Vagina (tissue), 2 donors: ENCODE results near the gene SPON1. TPM values are rescaled to one million over a fixed set of nuclear protein-coding genes. Genes with fewer than 3 reads are reported as not detected.

ENCODE experiments used
- DNase-seq, 2 donors: peaks; one replicate each; pipeline ENCODE4 v3.0.0-alpha.2; 2017; ENCODE audit errors: extremely low spot score in 2 of 2
- H3K27ac ChIP-seq: fragments of 200-600 bp; sonication (generic); one replicate; pipeline ENCODE4 v1.5.1; 2019
- H3K27me3 ChIP-seq: fragments of 200-600 bp; sonication (generic); one replicate; pipeline ENCODE4 v1.5.1; 2019
- H3K36me3 ChIP-seq, 2 donors: fragments of 200-600 bp; sonication (generic); one replicate each; pipeline ENCODE4 v1.5.1; 2017 to 2019
- H3K4me1 ChIP-seq: fragments of 200-600 bp; sonication (generic); one replicate; pipeline ENCODE4 v1.5.1; 2019
- H3K4me3 ChIP-seq, 2 donors: fragments of 200-600 bp; sonication (generic); 1 replicate in 1 of 2; 2 replicates in 1 of 2; pipeline ENCODE4 v1.5.1; 2016 to 2019
- H3K9me3 ChIP-seq: fragments of 200-600 bp; sonication (generic); one replicate; pipeline ENCODE4 v1.5.1; 2019
- POLR2A ChIP-seq, 2 donors: fragments of 450-650 bp; IDR thresholded peaks; one replicate each; pipeline ENCODE4 v1.6.1; 2017; ENCODE audit warnings: antibody characterized with exemption in 2 of 2, mild to moderate bottlenecking in 2 of 2, moderate library complexity in 2 of 2
- POLR2AphosphoS5 ChIP-seq, 2 donors: sonication (generic); formaldehyde crosslinking; IDR thresholded peaks; one replicate each; pipeline ENCODE4 v1.9.0; 2017; ENCODE audit warnings: antibody characterized with exemption in 2 of 2, mild to moderate bottlenecking in 2 of 2, low read depth in 1 of 2; ENCODE audit not compliant: insufficient read depth in 1 of 2
- intact Hi-C: fragments of 100-400 bp; cut with DNase I; formaldehyde crosslinking; loops from one replicate; pipeline ENCODE4 v1.15.1; 2023
- total RNA-seq: library from RNA; depleted of rRNA; stranded (reverse); fragments of >200 nt; gene quantifications from one replicate; pipeline ENCODE4 v1.2.3, GENCODE V29; 2016
- TF ChIP-seq, protein P1 (sequence below), 3 experiments: fragments of 450-650 bp in 2 of 3; fragments of 200-600 bp in 1 of 3; sonication (generic) in 1 of 3; IDR thresholded peaks; one replicate each; pipeline ENCODE4 v1.5.1; 2017 to 2019; ENCODE audit warnings: antibody characterized with exemption in 3 of 3, mild to moderate bottlenecking in 2 of 3, moderate library complexity in 2 of 3

The SPON1 gene
- total RNA-seq, 1 donor from 2014 or later = 31.7 TPM

DNA sequence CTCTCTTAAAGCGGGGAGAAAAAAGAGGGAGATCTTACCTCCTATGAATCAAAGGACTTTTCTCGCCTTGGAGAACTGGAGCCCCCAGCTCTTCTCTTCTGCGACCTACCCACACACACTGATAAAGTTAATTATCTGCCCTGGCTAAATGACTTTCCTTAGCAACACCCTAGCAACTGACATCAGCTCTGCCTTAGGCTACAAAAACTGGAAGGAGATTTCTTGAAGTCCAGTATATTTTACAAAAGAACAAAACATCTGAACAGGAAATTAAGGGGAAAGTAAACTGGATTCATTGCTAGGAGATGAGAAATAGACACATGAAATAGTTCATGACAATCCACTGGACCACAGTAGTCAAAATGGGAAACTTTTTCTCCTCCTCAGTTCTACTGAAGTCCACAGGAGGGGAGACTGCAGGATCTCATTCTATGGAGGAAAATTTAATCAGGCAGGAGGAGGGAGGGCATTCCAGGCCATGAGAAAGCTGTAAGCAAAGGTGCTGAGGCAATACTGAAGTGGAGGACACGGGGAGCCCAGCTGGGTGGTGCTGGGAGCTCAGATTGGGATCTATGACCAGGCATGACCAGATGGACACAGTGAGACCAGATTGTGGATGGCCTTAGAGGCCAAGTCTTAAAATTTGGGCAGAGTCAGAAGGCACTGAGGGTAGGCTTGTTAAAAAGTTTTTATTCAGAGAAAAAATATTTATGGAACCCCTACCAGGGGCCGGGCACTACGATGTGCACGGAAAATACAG, 3.7 kb upstream of the SPON1 start:
- Histone ChIP-seq H3K27me3 (peaks cover 4% of the 10 kb centered on the region), H3K36me3 (no peaks in the 10 kb centered on the region), H3K4me3 (no peak overlapping the region), H3K27ac (no peak overlapping the region), H3K4me1 (peaks cover 16% of the 10 kb centered on the region), H3K9me3 (no peaks in the 10 kb centered on the region)
- TF ChIP-seq POLR2AphosphoS5 (IDR thresholded peaks at IDR 0.05; ENCODE audit: insufficient read depth in 1 of 2, low read depth in 1 of 2) = no peak
- no peak for TF ChIP-seq POLR2A (IDR thresholded peaks at IDR 0.05)
- TF ChIP-seq, protein P1, sequence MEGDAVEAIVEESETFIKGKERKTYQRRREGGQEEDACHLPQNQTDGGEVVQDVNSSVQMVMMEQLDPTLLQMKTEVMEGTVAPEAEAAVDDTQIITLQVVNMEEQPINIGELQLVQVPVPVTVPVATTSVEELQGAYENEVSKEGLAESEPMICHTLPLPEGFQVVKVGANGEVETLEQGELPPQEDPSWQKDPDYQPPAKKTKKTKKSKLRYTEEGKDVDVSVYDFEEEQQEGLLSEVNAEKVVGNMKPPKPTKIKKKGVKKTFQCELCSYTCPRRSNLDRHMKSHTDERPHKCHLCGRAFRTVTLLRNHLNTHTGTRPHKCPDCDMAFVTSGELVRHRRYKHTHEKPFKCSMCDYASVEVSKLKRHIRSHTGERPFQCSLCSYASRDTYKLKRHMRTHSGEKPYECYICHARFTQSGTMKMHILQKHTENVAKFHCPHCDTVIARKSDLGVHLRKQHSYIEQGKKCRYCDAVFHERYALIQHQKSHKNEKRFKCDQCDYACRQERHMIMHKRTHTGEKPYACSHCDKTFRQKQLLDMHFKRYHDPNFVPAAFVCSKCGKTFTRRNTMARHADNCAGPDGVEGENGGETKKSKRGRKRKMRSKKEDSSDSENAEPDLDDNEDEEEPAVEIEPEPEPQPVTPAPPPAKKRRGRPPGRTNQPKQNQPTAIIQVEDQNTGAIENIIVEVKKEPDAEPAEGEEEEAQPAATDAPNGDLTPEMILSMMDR (IDR thresholded peaks at IDR 0.05) = no peak
- peak in 1 of 2 donors; percentile 69 for DNase-seq
- intact Hi-C loops = loop anchor here (10.0 kb wide), 1 partner anchor 186 kb away; no protein-coding TSS in a partner anchor

GRCh38 chr11:13962198-13962561, 343 bp upstream of the SPON1 start:
- H3K27me3 ChIP-seq = peaks cover 4% of the 10 kb centered on the region
- peak overlapping the region; percentile 76 for H3K27ac ChIP-seq
- intact Hi-C loops = no loop called here
- no peaks in the 10 kb centered on the region for H3K9me3 ChIP-seq
- no peak for TF ChIP-seq POLR2AphosphoS5 (IDR thresholded peaks at IDR 0.05; ENCODE audit: insufficient read depth in 1 of 2, low read depth in 1 of 2)
- no peak for TF ChIP-seq POLR2A (IDR thresholded peaks at IDR 0.05)
- TF ChIP-seq, protein P1 (IDR thresholded peaks at IDR 0.05) = no peak
- peaks cover 29% of the 10 kb centered on the region for H3K4me1 ChIP-seq
- peak in 1 of 2 donors; percentile 80 for DNase-seq
- no peaks in the 10 kb centered on the region for H3K36me3 ChIP-seq
- peak overlapping the region; percentile 52 to 57 for H3K4me3 ChIP-seq

DNA sequence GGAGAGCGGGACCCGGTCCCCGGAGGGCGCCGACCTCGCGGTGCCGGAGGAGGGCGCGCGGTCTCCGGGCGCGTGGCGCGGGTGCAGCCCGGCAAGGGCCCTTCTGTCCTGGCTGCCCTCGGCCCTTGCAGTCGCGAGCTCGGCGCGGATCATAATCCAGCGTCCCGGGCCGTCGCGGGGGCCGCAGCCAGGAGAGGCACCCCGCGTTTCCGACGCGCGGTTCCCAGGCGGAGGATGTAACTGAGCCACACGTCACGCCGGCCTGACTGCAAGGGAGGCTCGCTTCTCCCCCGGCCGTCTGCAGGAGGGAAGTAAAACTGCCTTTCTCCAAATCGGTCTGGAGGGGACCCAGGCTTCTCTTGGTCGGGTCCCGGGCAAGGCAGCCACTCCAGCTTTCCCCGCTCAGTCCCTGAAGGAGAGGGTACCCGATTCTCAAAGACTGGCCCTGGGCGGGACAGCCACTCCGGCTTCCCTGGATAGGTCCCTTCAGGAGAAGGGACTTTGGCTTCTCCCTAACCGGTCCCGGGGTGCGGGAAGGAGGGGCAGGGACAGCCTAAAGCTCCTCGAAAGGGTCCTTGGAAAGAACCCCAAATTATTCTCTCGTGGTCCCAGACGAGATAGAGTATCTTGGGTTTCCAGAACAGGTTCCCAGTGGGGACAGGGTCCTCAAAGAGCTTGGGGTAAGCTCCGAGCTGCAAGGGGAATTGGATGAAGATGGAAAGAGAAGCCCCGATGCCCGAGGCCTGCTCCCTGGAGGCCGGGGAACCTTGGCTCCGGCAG, 836 bp downstream of the SPON1 start:
- Histone ChIP-seq H3K9me3 (no peaks in the 10 kb centered on the region), H3K36me3 (no peaks in the 10 kb centered on the region), H3K4me1 (peaks cover 29% of the 10 kb centered on the region), H3K4me3 (peak overlapping the region; percentile 52 to 57), H3K27me3 (peaks cover 4% of the 10 kb centered on the region), H3K27ac (peak overlapping the region; percentile 76)
- peak in 1 of 2 donors; percentile 87 for DNase-seq
- intact Hi-C loops = no loop called here
- TF ChIP-seq POLR2A (IDR thresholded peaks at IDR 0.05) = no peak
- TF ChIP-seq, protein P1 (IDR thresholded peaks at IDR 0.05) = no peak

GRCh38 chr11:13963949-13964770, 1.6 kb downstream of the SPON1 start:
- no peaks in the 10 kb centered on the region for H3K36me3 ChIP-seq
- peak in 1 of 2 donors; percentile 85 for DNase-seq
- peak overlapping the region; percentile 76 for H3K27ac ChIP-seq
- peak overlapping the region; percentile 52 to 57 for H3K4me3 ChIP-seq
- peaks cover 4% of the 10 kb centered on the region for H3K27me3 ChIP-seq
- peaks cover 29% of the 10 kb centered on the region for H3K4me1 ChIP-seq
- intact Hi-C loops = no loop called here
- no peaks in the 10 kb centered on the region for H3K9me3 ChIP-seq
- TF ChIP-seq, protein P1 (IDR thresholded peaks at IDR 0.05) = no peak
- TF ChIP-seq POLR2A (IDR thresholded peaks at IDR 0.05) (no peak), POLR2AphosphoS5 (IDR thresholded peaks at IDR 0.05; ENCODE audit: insufficient read depth in 1 of 2, low read depth in 1 of 2) (no peak)
